Esophagus muscularis mucosa (tissue), 4 donors: Measurements from ENCODE around the gene AK8.

Experiments
- EP300 ChIP-seq: sonication (generic); formaldehyde crosslinking; IDR thresholded peaks from one replicate; pipeline ENCODE4 v1.6.1; 2017; ENCODE audit warnings: antibody characterized with exemption
- POLR2A ChIP-seq: fragments of 450-650 bp; IDR thresholded peaks from one replicate; pipeline ENCODE4 v1.6.1; 2017; ENCODE audit warnings: antibody characterized with exemption, moderate library complexity, mild to moderate bottlenecking, low read depth
- POLR2AphosphoS5 ChIP-seq, 2 donors: sonication (generic); formaldehyde crosslinking; IDR thresholded peaks; one replicate each; pipeline ENCODE4 v1.6.1; 2017; ENCODE audit warnings: antibody characterized with exemption in 2 of 2
- TF ChIP-seq, protein P1 (sequence below), 3 experiments: fragments of 200-600 bp in 2 of 3; fragments of 450-650 bp in 1 of 3; sonication (generic) in 2 of 3; IDR thresholded peaks; one replicate each; pipeline ENCODE4 v1.5.1; 2017 to 2019; ENCODE audit warnings: antibody characterized with exemption in 3 of 3, mild to moderate bottlenecking in 2 of 3, moderate library complexity in 1 of 3

- TF ChIP-seq, protein P1, sequence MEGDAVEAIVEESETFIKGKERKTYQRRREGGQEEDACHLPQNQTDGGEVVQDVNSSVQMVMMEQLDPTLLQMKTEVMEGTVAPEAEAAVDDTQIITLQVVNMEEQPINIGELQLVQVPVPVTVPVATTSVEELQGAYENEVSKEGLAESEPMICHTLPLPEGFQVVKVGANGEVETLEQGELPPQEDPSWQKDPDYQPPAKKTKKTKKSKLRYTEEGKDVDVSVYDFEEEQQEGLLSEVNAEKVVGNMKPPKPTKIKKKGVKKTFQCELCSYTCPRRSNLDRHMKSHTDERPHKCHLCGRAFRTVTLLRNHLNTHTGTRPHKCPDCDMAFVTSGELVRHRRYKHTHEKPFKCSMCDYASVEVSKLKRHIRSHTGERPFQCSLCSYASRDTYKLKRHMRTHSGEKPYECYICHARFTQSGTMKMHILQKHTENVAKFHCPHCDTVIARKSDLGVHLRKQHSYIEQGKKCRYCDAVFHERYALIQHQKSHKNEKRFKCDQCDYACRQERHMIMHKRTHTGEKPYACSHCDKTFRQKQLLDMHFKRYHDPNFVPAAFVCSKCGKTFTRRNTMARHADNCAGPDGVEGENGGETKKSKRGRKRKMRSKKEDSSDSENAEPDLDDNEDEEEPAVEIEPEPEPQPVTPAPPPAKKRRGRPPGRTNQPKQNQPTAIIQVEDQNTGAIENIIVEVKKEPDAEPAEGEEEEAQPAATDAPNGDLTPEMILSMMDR (IDR thresholded peaks at IDR 0.05) = no peak
- no peak for TF ChIP-seq EP300
- no peak for TF ChIP-seq POLR2A
- TF ChIP-seq POLR2AphosphoS5 (IDR thresholded peaks at IDR 0.05) = no peak
Observed at GRCh38 chr9:132837501-132838286, 40.4 kb downstream of the AK8 start.
